ENCODE results near the gene NSA2. TPM values are rescaled to one million over a fixed set of nuclear protein-coding genes. Genes with fewer than 3 reads are reported as not detected.

The NSA2 gene
- total RNA-seq, 6 experiments from 2014 or later, result 19.0 to 66.3 (median 26.1) TPM

DNA sequence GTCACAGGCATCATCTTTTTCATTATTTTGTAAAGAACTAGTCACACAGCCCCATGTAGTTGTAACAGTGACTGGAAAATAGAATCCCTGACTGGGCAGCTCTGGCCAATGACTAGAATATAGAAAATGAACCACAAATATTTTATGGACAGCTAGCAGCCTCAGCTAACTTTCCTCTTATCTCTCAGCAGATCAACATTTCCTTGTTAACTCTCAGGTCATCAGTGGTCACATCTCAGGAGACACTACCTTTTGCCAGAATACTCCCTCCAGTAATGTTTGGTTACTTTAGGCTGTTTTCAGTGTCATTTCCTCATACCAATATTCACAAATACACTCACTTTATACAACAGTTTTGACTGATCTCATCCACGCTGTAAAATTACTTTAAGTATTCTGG lies 55.2 kb downstream of the NSA2 start:
- Histone ChIP-seq H3K27ac (no peak overlapping the region), H3K4me1 (no peaks in the 10 kb centered on the region), H3K27me3 (no peaks in the 10 kb centered on the region), H3K9me3 (no peaks in the 10 kb centered on the region), H3K4me3 (no peak overlapping the region), H3K36me3 (no peaks in the 10 kb centered on the region)
- TF ChIP-seq, protein P1, sequence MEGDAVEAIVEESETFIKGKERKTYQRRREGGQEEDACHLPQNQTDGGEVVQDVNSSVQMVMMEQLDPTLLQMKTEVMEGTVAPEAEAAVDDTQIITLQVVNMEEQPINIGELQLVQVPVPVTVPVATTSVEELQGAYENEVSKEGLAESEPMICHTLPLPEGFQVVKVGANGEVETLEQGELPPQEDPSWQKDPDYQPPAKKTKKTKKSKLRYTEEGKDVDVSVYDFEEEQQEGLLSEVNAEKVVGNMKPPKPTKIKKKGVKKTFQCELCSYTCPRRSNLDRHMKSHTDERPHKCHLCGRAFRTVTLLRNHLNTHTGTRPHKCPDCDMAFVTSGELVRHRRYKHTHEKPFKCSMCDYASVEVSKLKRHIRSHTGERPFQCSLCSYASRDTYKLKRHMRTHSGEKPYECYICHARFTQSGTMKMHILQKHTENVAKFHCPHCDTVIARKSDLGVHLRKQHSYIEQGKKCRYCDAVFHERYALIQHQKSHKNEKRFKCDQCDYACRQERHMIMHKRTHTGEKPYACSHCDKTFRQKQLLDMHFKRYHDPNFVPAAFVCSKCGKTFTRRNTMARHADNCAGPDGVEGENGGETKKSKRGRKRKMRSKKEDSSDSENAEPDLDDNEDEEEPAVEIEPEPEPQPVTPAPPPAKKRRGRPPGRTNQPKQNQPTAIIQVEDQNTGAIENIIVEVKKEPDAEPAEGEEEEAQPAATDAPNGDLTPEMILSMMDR (IDR thresholded peaks at IDR 0.05), result no peak
- no peak for TF ChIP-seq POLR2A (IDR thresholded peaks at IDR 0.05)
- WGBS (ENCODE audit: insufficient coverage, low coverage, low lambda C conversion rate, missing lambda C conversion rate), result 89% methylated on average over 1 of the region's 1 CpG
- intact Hi-C loops (cut with DNase I), result no loop called here
- no peak for ATAC-seq
- DNase-seq, result no peak

DNA sequence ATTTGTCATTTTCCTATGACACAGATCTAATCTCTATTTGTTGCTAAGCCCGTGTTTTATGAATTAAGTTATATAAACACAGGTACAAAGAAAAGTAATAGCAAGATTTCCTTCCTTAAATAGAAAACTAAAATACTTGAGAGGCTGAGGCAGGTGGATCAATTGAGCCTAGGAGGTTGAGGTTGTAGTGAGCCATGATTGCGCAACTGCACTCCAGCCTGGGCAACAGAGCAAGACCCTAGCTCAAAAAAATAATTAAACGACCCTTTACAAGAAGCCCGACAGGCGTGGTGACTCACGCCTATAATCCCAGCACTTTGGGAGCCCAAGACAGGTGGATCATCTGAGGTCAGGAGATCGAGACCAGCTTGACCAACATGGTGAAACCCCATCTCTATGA lies 62.4 kb downstream of the NSA2 start:
- Histone ChIP-seq H3K27me3 (no peaks in the 10 kb centered on the region), H3K9me3 (no peaks in the 10 kb centered on the region), H3K4me3 (no peak overlapping the region), H3K27ac (no peak overlapping the region), H3K4me1 (peaks cover 0 to 13% (median 5%) of the 10 kb centered on the region in 4 donors), H3K36me3 (no peaks in the 10 kb centered on the region)
- TF ChIP-seq, protein P1 (IDR thresholded peaks at IDR 0.05), result no peak
- no peak for TF ChIP-seq POLR2A (IDR thresholded peaks at IDR 0.05)
- no peak for DNase-seq
- no peak for ATAC-seq
- intact Hi-C loops (cut with DNase I), result no loop called here
- whole genome bisulfite sequencing (ENCODE audit: insufficient coverage, low coverage, low lambda C conversion rate, missing lambda C conversion rate), result 88% methylated on average over 6 of the region's 7 CpGs

Small RNA genes within 50 kb of the gene (small RNA-seq; reads per million reads assigned to genes)
- 0 reads per million in 2 experiments for gene RNU6-658P

Other genes with a start within 250 kb of the NSA2 start
- 1 to 10 TPM; 4.5 to 6.8 (median 5.5) TPM for gene ENC1, start 126.5 kb upstream of the NSA2 start, total RNA-seq
- 100 to 1,000 TPM in 3 of 6 experiments, 10 to 100 TPM in 3; 67.8 to 174 (median 121) TPM for gene HEXB, start 82.0 kb upstream of the NSA2 start, total RNA-seq
- 10 to 100 TPM; 16.5 to 35.0 (median 29.7) TPM for gene GFM2, start 132 bp upstream of the NSA2 start, total RNA-seq
- gene FAM169A, start 99.1 kb downstream of the NSA2 start, total RNA-seq, result 1 to 10 TPM; 1.2 to 7.5 (median 4.1) TPM